Parathyroid adenoma (tissue), 2 donors: ENCODE measurements around the gene RSBN1L.
"Not testable (repeated sequence)": the region's sequence is repeated elsewhere in the genome, so short reads cannot be mapped to it uniquely, and the experiment has no call there.

Experiments used
- H2AFZ ChIP-seq: fragments of 300-600 bp; sonication (generic); one replicate; pipeline ENCODE4 v1.7.0; 2017; ENCODE audit warnings: antibody characterized with exemption, mild to moderate bottlenecking
- H3K27ac ChIP-seq: fragments of 300-600 bp; sonication (generic); one replicate; pipeline ENCODE4 v1.7.0; 2017
- H3K27me3 ChIP-seq: fragments of 300-600 bp; sonication (generic); one replicate; pipeline ENCODE4 v1.7.0; 2017; ENCODE audit warnings: low read length; ENCODE audit not compliant: control insufficient read depth, insufficient read depth
- H3K36me3 ChIP-seq: fragments of 300-600 bp; sonication (generic); one replicate; pipeline ENCODE4 v1.7.0; 2017; ENCODE audit warnings: low read length; ENCODE audit not compliant: control insufficient read depth, insufficient read depth
- H3K4me1 ChIP-seq: fragments of 300-600 bp; sonication (generic); one replicate; pipeline ENCODE4 v1.7.0; 2017; ENCODE audit warnings: control low read depth
- H3K4me2 ChIP-seq: fragments of 300-600 bp; sonication (generic); one replicate; pipeline ENCODE4 v1.7.0; 2017; ENCODE audit warnings: low read length
- H3K4me3 ChIP-seq: fragments of 300-600 bp; sonication (generic); one replicate; pipeline ENCODE4 v1.7.0; 2017; ENCODE audit warnings: low read depth, low read length
- H3K79me2 ChIP-seq: fragments of 300-600 bp; sonication (generic); one replicate; pipeline ENCODE4 v1.7.0; 2017; ENCODE audit warnings: control low read depth
- H3K9ac ChIP-seq: fragments of 300-600 bp; sonication (generic); one replicate; pipeline ENCODE4 v1.7.0; 2017; ENCODE audit warnings: mild to moderate bottlenecking
- H3K9me3 ChIP-seq: fragments of 300-600 bp; sonication (generic); one replicate; pipeline ENCODE4 v1.7.0; 2017; ENCODE audit warnings: low read length; ENCODE audit not compliant: control insufficient read depth
- CTCF ChIP-seq: fragments of 300-600 bp; sonication (generic); IDR thresholded peaks from one replicate; pipeline ENCODE4 v1.7.0; 2017; ENCODE audit warnings: antibody characterized with exemption, mild to moderate bottlenecking
- donor health status: primary hyperparathyroidism.

RSBN1L gene

GRCh38 chr7:77696057-77696642 lies at the start of gene RSBN1L:
Gene RSBN1L (plus strand): TSS chr7:77696459. CDS start chr7:77696470, 11 bp downstream.
- peak within 1 kb of the TSS; percentile 88 for H3K4me3 ChIP-seq
- peak within 1 kb of the TSS; percentile 56 for H3K9ac ChIP-seq
- no peaks in the 10 kb centered on the region for H3K27me3 ChIP-seq
- no peaks in the 10 kb centered on the region for H3K36me3 ChIP-seq
- peak; percentile 63 for TF ChIP-seq CTCF
- H3K9me3 ChIP-seq, result no peaks in the 10 kb centered on the region
- peak within 1 kb of the TSS; percentile 85 for H3K4me2 ChIP-seq
- peaks cover 27% of the 10 kb centered on the region for H3K79me2 ChIP-seq
- H2AFZ ChIP-seq, result peak within 1 kb of the TSS; percentile 85
- peak within 1 kb of the TSS; percentile 90 for H3K27ac ChIP-seq
- H3K4me1 ChIP-seq, result peaks cover 8% of the 10 kb centered on the region

- no peak for TF ChIP-seq CTCF
- H3K9me3 ChIP-seq, result no peaks in the 10 kb centered on the region
- H3K27ac ChIP-seq, result no peak overlapping the region
- no peak overlapping the region for H2AFZ ChIP-seq
- H3K27me3 ChIP-seq, result no peaks in the 10 kb centered on the region
- H3K4me3 ChIP-seq, result no peak overlapping the region
- no peaks in the 10 kb centered on the region for H3K79me2 ChIP-seq
- no peaks in the 10 kb centered on the region for H3K36me3 ChIP-seq
- no peak overlapping the region for H3K4me2 ChIP-seq
- H3K9ac ChIP-seq, result no peak overlapping the region
- no peaks in the 10 kb centered on the region for H3K4me1 ChIP-seq
Observed at GRCh38 chr7:77648742-77649338, 47.4 kb upstream of the RSBN1L start.

GRCh38 chr7:77649716-77650349 lies 46.4 kb upstream of the RSBN1L start:
- no peak overlapping the region for H3K4me3 ChIP-seq
- H3K79me2 ChIP-seq, result no peaks in the 10 kb centered on the region
- H3K9ac ChIP-seq, result no peak overlapping the region
- H2AFZ ChIP-seq, result no peak overlapping the region
- no peak overlapping the region for H3K27ac ChIP-seq
- TF ChIP-seq CTCF, result no peak
- no peaks in the 10 kb centered on the region for H3K27me3 ChIP-seq
- H3K4me2 ChIP-seq, result no peak overlapping the region
- no peaks in the 10 kb centered on the region for H3K9me3 ChIP-seq
- H3K36me3 ChIP-seq, result no peaks in the 10 kb centered on the region
- no peaks in the 10 kb centered on the region for H3K4me1 ChIP-seq

- Histone ChIP-seq H2AFZ (no peak overlapping the region), H3K9me3 (no peaks in the 10 kb centered on the region), H3K27ac (no peak overlapping the region), H3K4me1 (no peaks in the 10 kb centered on the region), H3K9ac (no peak overlapping the region), H3K4me3 (no peak overlapping the region), H3K27me3 (no peaks in the 10 kb centered on the region), H3K36me3 (no peaks in the 10 kb centered on the region), H3K4me2 (no peak overlapping the region), H3K79me2 (no peaks in the 10 kb centered on the region)
- TF ChIP-seq CTCF, result peak; percentile 72
Observed at GRCh38 chr7:77651575-77652162, 44.6 kb upstream of the RSBN1L start.

- not testable (repeated sequence) for H3K4me3 ChIP-seq, H3K9me3 ChIP-seq, H3K27me3 ChIP-seq, H3K4me1 ChIP-seq, H3K79me2 ChIP-seq, H3K9ac ChIP-seq, H3K4me2 ChIP-seq, H3K36me3 ChIP-seq, H2AFZ ChIP-seq, H3K27ac ChIP-seq
Observed at GRCh38 chr7:77652826-77653225, 43.4 kb upstream of the RSBN1L start.
